HepG2 (cell line): ENCODE results near the gene LCN2. TPM values are rescaled to one million over a fixed set of nuclear protein-coding genes. Genes with fewer than 3 reads are reported as not detected.
A peak's percentile ranks its signal among the peaks of the same experiment; 100 is the strongest.

Experiments
- ATAC-seq: fragments of 200-7000 bp; cut with Tn5 transposase; 3 replicates; pipeline ENCODE4 v1.9.1; 2020; ENCODE audit warnings: mild to moderate bottlenecking, moderate library complexity
- BruUV-seq: library from RNA; stranded (reverse); fragments of 400-500 nt; replicated peaks from 2 replicates; lab custom pipeline; 2021; lab: Mats Ljungman, UMichigan
- CTCF ChIA-PET: fragments of 300-600 bp; formaldehyde crosslinking; extraction: SDS; loops from one replicate; lab custom pipeline; 2021; ENCODE audit warnings: low total read pairs, inconsistent platforms, low intra/inter-chr PET ratio; lab: Yijun Ruan, JAX
- POLR2A ChIA-PET: fragments of 350-600 bp; sonication (Branson Sonifier 250); formaldehyde crosslinking; loops from one replicate; lab custom pipeline; 2020; ENCODE audit warnings: antibody characterized with exemption, inconsistent platforms; lab: Yijun Ruan, JAX
- DNase-seq: peaks from one replicate; pipeline ENCODE4 v3.0.0-alpha.2; 2015; ENCODE audit warnings: low spot score
- FAIRE-seq: peaks from 3 replicates; lab custom pipeline; 2011; peaks lifted over from hg19 to GRCh38; lab: Jason Lieb, UNC
- H2AFZ ChIP-seq: one replicate; pipeline ENCODE4 v1.6.1; 2011; ENCODE audit warnings: low read length, inconsistent platforms
- H3K27ac ChIP-seq: fragments of 300-600 bp; 3 replicates; pipeline ENCODE4 v1.8.0; 2011; ENCODE audit warnings: mixed run types, mild to moderate bottlenecking, mixed read lengths, low read length, inconsistent platforms; ENCODE audit not compliant: insufficient read depth; ENCODE audit errors: extremely low read length
- H3K27me3 ChIP-seq, 2 experiments: fragments of 200-600 bp in 1 of 2; 2 replicates in 1 of 2; 3 replicates in 1 of 2; pipeline versions ENCODE4 v1.6.0 to v1.8.0; 2011; ENCODE audit warnings: low read length in 2 of 2, mild to moderate bottlenecking in 2 of 2, moderate library complexity in 2 of 2, inconsistent platforms in 1 of 2; ENCODE audit not compliant: insufficient read depth in 2 of 2, control insufficient read depth in 1 of 2
- H3K36me3 ChIP-seq, 2 experiments: fragments of 200-600 bp in 1 of 2; replicated peaks in 1 of 2; 2 replicates in 1 of 2; 3 replicates in 1 of 2; pipeline versions ENCODE4 v1.5.1 to v1.8.0; 2011; ENCODE audit warnings: low read length in 2 of 2, inconsistent platforms in 1 of 2; ENCODE audit not compliant: insufficient read depth in 2 of 2, control insufficient read depth in 1 of 2
- H3K4me1 ChIP-seq: 2 replicates; pipeline ENCODE4 v1.5.1; 2012; ENCODE audit warnings: low read length, inconsistent platforms; ENCODE audit not compliant: insufficient read depth
- H3K4me2 ChIP-seq: 2 replicates; pipeline ENCODE4 v1.6.0; 2011; ENCODE audit warnings: low read depth, low read length, inconsistent platforms
- H3K4me3 ChIP-seq, 3 experiments: fragments of 200-600 bp in 1 of 3; sonication (generic), shearing (Covaris generic) in 1 of 3; replicated peaks in 1 of 3; 2 replicates each; pipeline ENCODE4 v1.5.1; 2011 to 2016; ENCODE audit warnings: low read length in 3 of 3, inconsistent platforms in 2 of 3, low read depth in 2 of 3, mild to moderate bottlenecking in 2 of 3, control low read depth in 1 of 3, mixed read lengths in 1 of 3; ENCODE audit not compliant: insufficient read depth in 1 of 3
- H3K79me2 ChIP-seq: one replicate; pipeline ENCODE4 v1.6.1; 2011; ENCODE audit warnings: low read length, inconsistent platforms; ENCODE audit not compliant: insufficient read depth
- H3K9ac ChIP-seq: 2 replicates; pipeline ENCODE4 v1.6.0; 2011; ENCODE audit warnings: mild to moderate bottlenecking, low read depth, low read length, inconsistent platforms; ENCODE audit not compliant: insufficient read depth
- H3K9me3 ChIP-seq: 2 replicates; pipeline ENCODE4 v1.5.1; 2012; ENCODE audit warnings: mild to moderate bottlenecking, low read length
- H4K20me1 ChIP-seq: 2 replicates; pipeline ENCODE4 v1.6.0; 2011; ENCODE audit warnings: inconsistent platforms, mild to moderate bottlenecking, low read length, moderate library complexity; ENCODE audit not compliant: insufficient read depth
- GABPA ChIP-seq, 2 experiments: IDR thresholded peaks; 2 replicates each; pipeline ENCODE4 v1.6.1; 2011 to 2016; ENCODE audit warnings: low read depth in 2 of 2, low read length in 1 of 2, missing biosample characterization in 1 of 2, missing genetic modification characterization in 1 of 2
- HNRNPL ChIP-seq: fragments of 200-400 bp; formaldehyde crosslinking; IDR thresholded peaks from 2 replicates; pipeline ENCODE4 v1.6.1; 2017; ENCODE audit warnings: mild to moderate bottlenecking, low read depth, low read length
- IKZF4 ChIP-seq: sonication (generic); formaldehyde crosslinking; IDR thresholded peaks from 2 replicates; pipeline ENCODE4 v1.5.1; 2020; ENCODE audit warnings: borderline replicate concordance, mild to moderate bottlenecking, low read depth, missing genetic modification reagents; ENCODE audit errors: not compliant biosample characterization
- POLR2A ChIP-seq, 2 experiments: IDR thresholded peaks; 2 replicates each; pipeline ENCODE4 v1.6.1; 2011; ENCODE audit warnings: low read depth in 2 of 2, low read length in 2 of 2, mild to moderate bottlenecking in 1 of 2, moderate library complexity in 1 of 2; ENCODE audit not compliant: insufficient read depth in 1 of 2
- RBFOX2 ChIP-seq: fragments of 200-400 bp; formaldehyde crosslinking; IDR thresholded peaks from 2 replicates; pipeline ENCODE4 v1.6.1; 2017; ENCODE audit warnings: low read depth, mild to moderate bottlenecking, low read length
- TAF1 ChIP-seq: sonication (generic); formaldehyde crosslinking; IDR thresholded peaks from 2 replicates; pipeline ENCODE4 v1.4.0; 2020; ENCODE audit warnings: missing genetic modification reagents
- TFAP4 ChIP-seq: sonication (generic); IDR thresholded peaks from 2 replicates; pipeline ENCODE4 v1.6.1; 2016; ENCODE audit warnings: low read depth, borderline replicate concordance
- ZBTB38 ChIP-seq: sonication (generic); formaldehyde crosslinking; IDR thresholded peaks from 2 replicates; pipeline ENCODE4 v1.5.1; 2020; ENCODE audit warnings: mild to moderate bottlenecking, missing genetic modification reagents
- ZNF138 ChIP-seq: sonication (generic); formaldehyde crosslinking; IDR thresholded peaks from 2 replicates; pipeline ENCODE4 v1.5.0; 2020; ENCODE audit warnings: mild to moderate bottlenecking, low read depth, missing genetic modification reagents
- ZNF30 ChIP-seq: sonication (generic); formaldehyde crosslinking; IDR thresholded peaks from 2 replicates; pipeline ENCODE4 v1.5.0; 2020; ENCODE audit warnings: mild to moderate bottlenecking, missing genetic modification reagents
- ZNF619 ChIP-seq: sonication (generic); formaldehyde crosslinking; IDR thresholded peaks from 2 replicates; pipeline ENCODE4 v1.4.0; 2020; ENCODE audit warnings: mild to moderate bottlenecking, missing genetic modification reagents
- ZNF816 ChIP-seq: sonication (generic); formaldehyde crosslinking; IDR thresholded peaks from 2 replicates; pipeline ENCODE4 v1.8.0; 2022; ENCODE audit warnings: missing genetic modification reagents, mild to moderate bottlenecking, borderline replicate concordance
- ZSCAN25 ChIP-seq: sonication (generic); formaldehyde crosslinking; IDR thresholded peaks from 2 replicates; pipeline ENCODE4 v1.8.0; 2022; ENCODE audit warnings: mild to moderate bottlenecking, missing genetic modification reagents
- WGBS: methylation state at CpG from one replicate; pipeline ENCODE4 v1.1.6; 2017; ENCODE audit warnings: low lambda C conversion rate; 5-methylcytosine and 5-hydroxymethylcytosine counted together
- in situ Hi-C: cut with HindIII; loops from 2 replicates; pipeline ENCODE4 v1.10.0; 2017; ENCODE audit warnings: low pct_unique_long_range_greater_than_20kb; ENCODE audit not compliant: extremely low pct_ligation_motif_present
- intact Hi-C: fragments of 100-400 bp; cut with micrococcal nuclease; formaldehyde crosslinking; loops from one replicate; pipeline ENCODE4 v1.10.0; 2022; ENCODE audit not compliant: unreplicated experiment
- polyA plus RNA-seq, 8 experiments: library from polyadenylated mRNA; depleted of rRNA in 3 of 8; stranded (reverse) in 7 of 8; unstranded in 1 of 8; fragments of >200 nt; fragmentation: Illumina TruSeq in 4 of 8; extraction: Trizol in 4 of 8; gene quantifications; 2 replicates each; pipeline versions ENCODE4 v1.2.1 to v1.2.3, GENCODE V29; 2011 to 2016; ENCODE audit warnings: low read depth in 4 of 8, missing spikeins in 1 of 8, mixed read lengths in 1 of 8; ENCODE audit not compliant: insufficient read depth in 1 of 8
- total RNA-seq, 5 experiments: library from RNA; depleted of rRNA; stranded (reverse); fragments of >200 nt; fragmentation: Illumina TruSeq; extraction: Trizol; gene quantifications; 2 replicates each; pipeline ENCODE4 v1.2.3, GENCODE V29; 2016; ENCODE audit warnings: low read depth in 1 of 5

The LCN2 gene
- total and polyA plus RNA-seq, 2 of the 13 experiments (the other 11 are each of a cell fraction or from before 2014, with no cell fraction given), result 0.38 to 1.4 TPM

GRCh38 chr9:128102196-128102595, 47.1 kb upstream of the LCN2 start:
- WGBS, result 100% methylated on average over 1 of the region's 13 CpGs
- H3K36me3 ChIP-seq, result peaks cover 19 to 42% of the 10 kb centered on the region in 2 experiments
- no peaks in the 10 kb centered on the region for H3K9me3 ChIP-seq
- in situ Hi-C loops, result no loop called here
- FAIRE-seq (no peak), DNase-seq (no peak), ATAC-seq (no peak)
- intact Hi-C loops, result loop anchor here (5.0 kb wide), 1 partner anchor 35 kb away; the partner anchor contains the start of genes NAIF1 and SLC25A25
- peaks cover 17% of the 10 kb centered on the region; the same call in 1 of the 2 replicates for H4K20me1 ChIP-seq
- POLR2A ChIA-PET, result interaction anchor here (1.1 to 2.7 kb wide), 7 partner anchors 12 to 151 kb away, joined by 3 to 40 read pairs (median 8); partner anchors contain the start of genes EEIG1, NAIF1 and SLC25A25
- no peak for TF ChIP-seq ZNF30 (CRISPR knock-in tag)
- TF ChIP-seq TFAP4, result no peak
- TF ChIP-seq ZNF619 (CRISPR knock-in tag), result no peak
- TF ChIP-seq ZSCAN25 (CRISPR knock-in tag), result no peak
- TF ChIP-seq TAF1 (CRISPR knock-in tag), result no peak
- TF ChIP-seq RBFOX2, result 0 out of 2 replicates have a peak, but pooled peaks have one; percentile 22
- TF ChIP-seq GABPA (IDR thresholded peaks at IDR 0.05; ENCODE audit: low read depth, low read length), result no peak
- TF ChIP-seq GABPA (CRISPR knock-in tag; IDR thresholded peaks at IDR 0.05; ENCODE audit: low read depth), result no peak
- 0 out of 2 replicates have a peak, but pooled peaks have one; percentile 70 for TF ChIP-seq HNRNPL
- TF ChIP-seq POLR2A (IDR thresholded peaks at IDR 0.05; ENCODE audit: insufficient read depth in 1 of 2, low read depth in 2 of 2, low read length in 2 of 2), result 0 out of 4 replicates have a peak, but pooled peaks of 1 of the 2 experiments have one; percentile 3
- TF ChIP-seq ZBTB38 (CRISPR knock-in tag), result 0 out of 2 replicates have a peak, but pooled peaks have one; percentile 21
- TF ChIP-seq ZNF138 (CRISPR knock-in tag), result 0 out of 2 replicates have a peak, but pooled peaks have one; percentile 12
- no peak for TF ChIP-seq IKZF4 (CRISPR knock-in tag)
- TF ChIP-seq ZNF816 (CRISPR knock-in tag), result no peak
- H3K4me2 ChIP-seq, result peak overlapping the region; percentile 51
- H3K4me1 ChIP-seq, result peaks cover 90% of the 10 kb centered on the region
- no TSS peak for BruUV-seq
- peak overlapping the region; percentile 90 for H3K27ac ChIP-seq
- H3K4me3 ChIP-seq, result peak overlapping the region in 1 of 3 experiments; percentile 35; a peak in 1 of 6 replicates
- peak overlapping the region; percentile 48; the same call in 1 of the 2 replicates for H3K9ac ChIP-seq
- CTCF ChIA-PET, result interaction anchor here (2.6 kb wide), 1 partner anchor 16 kb away, joined by 14 read pairs; no protein-coding TSS in a partner anchor
- peaks cover 33% of the 10 kb centered on the region for H3K79me2 ChIP-seq
- no peaks in the 10 kb centered on the region; a peak in 1 of 5 replicates for H3K27me3 ChIP-seq
- no peak overlapping the region for H2AFZ ChIP-seq
